ENCODE measurements around the gene GPR107. TPM values are rescaled to one million over a fixed set of nuclear protein-coding genes. Genes with fewer than 3 reads are reported as not detected.

GPR107 gene
- total RNA-seq, 1 donor from 2014 or later = 70.7 TPM

DNA sequence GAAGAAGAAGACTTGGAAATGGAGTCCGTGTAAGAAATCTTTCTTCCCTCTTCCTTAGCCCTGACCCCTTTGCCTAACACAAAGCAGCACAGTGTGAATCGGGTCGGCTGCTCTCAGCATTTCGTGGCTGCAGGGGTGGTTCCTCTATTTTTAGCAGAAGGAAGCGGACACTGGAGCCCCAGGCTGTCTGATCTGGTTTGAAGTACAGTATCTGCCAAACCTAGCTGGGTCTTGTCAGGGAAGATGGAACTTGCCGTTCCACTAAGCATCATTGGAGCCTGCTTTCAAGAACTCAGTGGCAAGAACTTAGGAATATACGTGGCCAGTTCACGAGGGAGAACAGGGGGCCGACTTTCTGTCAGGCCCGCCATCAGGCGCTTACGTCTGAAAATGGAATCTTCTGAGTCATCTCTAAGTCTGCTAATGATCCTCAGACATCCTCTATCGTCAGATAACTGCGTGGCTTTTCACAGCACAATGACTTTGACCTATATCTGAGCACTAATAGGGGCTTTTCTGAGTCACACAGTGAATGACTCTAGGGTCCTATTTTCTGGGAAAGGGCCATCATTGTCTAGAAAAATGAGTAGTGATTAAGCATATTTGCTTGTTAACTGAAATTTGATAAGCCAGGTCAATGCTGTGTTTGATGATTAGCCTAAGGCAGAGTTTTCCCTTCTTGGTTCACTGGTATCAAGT is 75.2 kb downstream of the GPR107 start:
- Mint-ChIP-seq H3K27me3 (ENCODE audit: low read depth) (no peaks in the 10 kb centered on the region), H3K9me3 (ENCODE audit: low read depth) (no peaks in the 10 kb centered on the region), H3K4me1 (ENCODE audit: low read depth) (peaks cover 30% of the 10 kb centered on the region), H3K27ac (ENCODE audit: unreplicated experiment) (peak overlapping the region; percentile 98), H3K4me3 (ENCODE audit: unreplicated experiment) (no peak overlapping the region), H3K36me3 (ENCODE audit: low read depth) (peaks cover 16% of the 10 kb centered on the region)
- no peak for DNase-seq (ENCODE audit: low spot score)
- TF ChIP-seq CTCF (IDR thresholded peaks at IDR 0.05) = no peak

- no peaks in the 10 kb centered on the region for H3K9me3 Mint-ChIP-seq (ENCODE audit: low read depth)
- H3K36me3 Mint-ChIP-seq (ENCODE audit: low read depth) = peaks cover 16% of the 10 kb centered on the region
- H3K27me3 Mint-ChIP-seq (ENCODE audit: low read depth) = no peaks in the 10 kb centered on the region
- H3K27ac Mint-ChIP-seq (ENCODE audit: unreplicated experiment) = peak overlapping the region; percentile 98
- peaks cover 30% of the 10 kb centered on the region for H3K4me1 Mint-ChIP-seq (ENCODE audit: low read depth)
- TF ChIP-seq CTCF (IDR thresholded peaks at IDR 0.05) = no peak
- H3K4me3 Mint-ChIP-seq (ENCODE audit: unreplicated experiment) = no peak overlapping the region
- no peak for DNase-seq (ENCODE audit: low spot score)
Observed at GRCh38 chr9:130129432-130130061, 75.8 kb downstream of the GPR107 start.

- H3K27ac Mint-ChIP-seq (ENCODE audit: unreplicated experiment) = no peak overlapping the region
- TF ChIP-seq CTCF (IDR thresholded peaks at IDR 0.05) = no peak
- H3K4me3 Mint-ChIP-seq (ENCODE audit: unreplicated experiment) = no peak overlapping the region
- no peak for DNase-seq (ENCODE audit: low spot score)
- H3K27me3 Mint-ChIP-seq (ENCODE audit: low read depth) = no peaks in the 10 kb centered on the region
- peaks cover 28% of the 10 kb centered on the region for H3K4me1 Mint-ChIP-seq (ENCODE audit: low read depth)
- no peaks in the 10 kb centered on the region for H3K9me3 Mint-ChIP-seq (ENCODE audit: low read depth)
- peaks cover 22% of the 10 kb centered on the region for H3K36me3 Mint-ChIP-seq (ENCODE audit: low read depth)
Observed at GRCh38 chr9:130132746-130133145, 79.0 kb downstream of the GPR107 start.

DNA sequence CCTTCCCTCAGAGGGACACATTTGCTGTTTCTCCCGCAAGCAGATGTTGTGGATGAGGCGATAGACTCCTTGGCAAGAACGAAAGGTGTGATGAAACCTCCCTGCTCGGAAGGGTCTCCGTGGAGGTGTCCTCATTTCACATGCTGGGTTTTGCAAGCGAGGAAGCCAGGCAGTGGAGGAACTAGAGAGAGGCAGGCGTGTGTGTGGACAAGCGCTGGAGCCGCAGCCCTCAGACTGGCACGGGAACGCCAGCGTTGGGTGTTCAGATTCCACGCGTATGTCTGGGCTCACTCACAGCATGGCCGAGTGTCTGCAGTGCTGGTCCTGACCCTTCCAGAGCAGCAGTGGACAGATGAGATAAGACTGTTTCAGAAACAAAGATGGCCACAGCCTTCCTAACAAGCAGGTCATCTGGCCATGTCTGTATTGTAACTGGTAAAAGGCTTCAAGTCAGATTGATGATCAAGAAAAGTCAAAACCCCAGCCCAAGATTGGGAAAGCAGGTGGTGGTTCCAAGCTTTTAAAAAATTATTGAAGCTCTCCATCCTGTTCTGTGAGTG is 83.5 kb downstream of the GPR107 start:
- H3K27ac Mint-ChIP-seq (ENCODE audit: unreplicated experiment) = peak overlapping the region; percentile 87
- H3K4me1 Mint-ChIP-seq (ENCODE audit: low read depth) = peaks cover 21% of the 10 kb centered on the region

More for the DNA sequence above, 83.5 kb downstream of the GPR107 start:
- Mint-ChIP-seq H3K27me3 (ENCODE audit: low read depth) (no peaks in the 10 kb centered on the region), H3K36me3 (ENCODE audit: low read depth) (peaks cover 13% of the 10 kb centered on the region), H3K9me3 (ENCODE audit: low read depth) (no peaks in the 10 kb centered on the region), H3K4me3 (ENCODE audit: unreplicated experiment) (no peak overlapping the region)
- no peak for TF ChIP-seq CTCF (IDR thresholded peaks at IDR 0.05)
- DNase-seq (ENCODE audit: low spot score) = no peak
